Measurements from ENCODE around the gene S100A1. TPM values are rescaled to one million over a fixed set of nuclear protein-coding genes. Genes with fewer than 3 reads are reported as not detected.
A peak's percentile ranks its signal among the peaks of the same experiment; 100 is the strongest.

The S100A1 gene
- total RNA-seq, 1 experiment from 2014 or later: 0.29 TPM

GRCh38 chr1:153631047-153632022, 3.1 kb downstream of the S100A1 start:
- intact Hi-C loops (cut with micrococcal nuclease): no loop called here
- peaks cover 2% of the 10 kb centered on the region for H3K36me3 ChIP-seq (ENCODE audit: low read depth, low read length)
- no peak overlapping the region for H3K9ac ChIP-seq (ENCODE audit: low read length)
- no peak overlapping the region for H3K4me3 ChIP-seq (ENCODE audit: low read length)
- ChIA-PET CTCF (no interaction called here), POLR2A (ENCODE audit: unreplicated experiment) (no interaction called here)
- H3K9me3 ChIP-seq (ENCODE audit: low read length): no peaks in the 10 kb centered on the region
- TF ChIP-seq EZH2phosphoT487 (IDR thresholded peaks at IDR 0.05; ENCODE audit: borderline replicate concordance, low read length): no peak
- TF ChIP-seq CTCF (conservative IDR thresholded peaks at IDR 0.05; ENCODE audit: low read depth, low read length): no peak
- no peak for TF ChIP-seq EZH2 (IDR thresholded peaks at IDR 0.05; ENCODE audit: low read length, unreplicated experiment)
- H3K79me2 ChIP-seq (ENCODE audit: low read length): peaks cover 37% of the 10 kb centered on the region
- H3K27ac ChIP-seq (ENCODE audit: low read length): no peak overlapping the region
- H3K27me3 ChIP-seq (ENCODE audit: low read length): no peaks in the 10 kb centered on the region
- peaks cover 27% of the 10 kb centered on the region for H3K4me1 ChIP-seq (ENCODE audit: insufficient read depth, low read length)
- H2AFZ ChIP-seq (ENCODE audit: low read length): no peak overlapping the region
- no TSS peak for BruUV-seq (replicated peaks)
- peaks cover 10% of the 10 kb centered on the region; the same call in 1 of the 2 replicates for H4K20me1 ChIP-seq (ENCODE audit: low read length)
- H3K9me2 ChIP-seq (replicated peaks; ENCODE audit: low read length): no peaks in the 10 kb centered on the region
- DNase-seq (no peak), ATAC-seq (no peak)
- no peaks in the 10 kb centered on the region for H3F3A ChIP-seq (ENCODE audit: low read length, unreplicated experiment)
- no peak overlapping the region for H3K4me2 ChIP-seq (ENCODE audit: low read length)

- CTCF ChIA-PET: interaction anchor here (0.5 to 2.5 kb wide), 7 partner anchors 19 to 289 kb away, joined by 3 to 25 read pairs (median 5); partner anchors contain the start of genes GATAD2B and S100A16
- Histone ChIP-seq H3K9ac (ENCODE audit: low read length) (peak overlapping the region; percentile 99), H3F3A (ENCODE audit: low read length, unreplicated experiment) (peaks cover 4% of the 10 kb centered on the region), H3K4me2 (ENCODE audit: low read length) (peak overlapping the region; percentile 94), H3K79me2 (ENCODE audit: low read length) (peaks cover 49% of the 10 kb centered on the region), H3K4me3 (ENCODE audit: low read length) (peak overlapping the region; percentile 83), H3K9me3 (ENCODE audit: low read length) (no peaks in the 10 kb centered on the region), H3K27ac (ENCODE audit: low read length) (peak overlapping the region; percentile 97), H2AFZ (ENCODE audit: low read length) (peak overlapping the region; percentile 66), H4K20me1 (ENCODE audit: low read length) (peaks cover 17% of the 10 kb centered on the region; the same call in 1 of the 2 replicates), H3K36me3 (ENCODE audit: low read depth, low read length) (peaks cover 20% of the 10 kb centered on the region), H3K27me3 (ENCODE audit: low read length) (no peaks in the 10 kb centered on the region), H3K9me2 (replicated peaks; ENCODE audit: low read length) (no peaks in the 10 kb centered on the region), H3K4me1 (ENCODE audit: insufficient read depth, low read length) (peaks cover 18% of the 10 kb centered on the region)
- no TSS peak for BruUV-seq (replicated peaks)
- ATAC-seq: peak; percentile 21
- POLR2A ChIA-PET (ENCODE audit: unreplicated experiment): interaction anchor here (0.6 to 1.5 kb wide), 15 partner anchors 10 to 101 kb away, joined by 3 to 20 read pairs (median 7); partner anchors contain the start of genes INTS3, S100A14, S100A16 and S100A6
- TF ChIP-seq EZH2 (IDR thresholded peaks at IDR 0.05; ENCODE audit: low read length, unreplicated experiment) (no peak), CTCF (conservative IDR thresholded peaks at IDR 0.05; ENCODE audit: low read depth, low read length) (no peak), EZH2phosphoT487 (IDR thresholded peaks at IDR 0.05; ENCODE audit: borderline replicate concordance, low read length) (no peak)
- intact Hi-C loops (cut with micrococcal nuclease): no loop called here
- peak; percentile 39 for DNase-seq
These were observed 5.0 kb downstream of the S100A1 start for GRCh38 chr1:153633161-153633753.

Measured in PC-3 (cell line).